NCI-H1105 (cell line): ENCODE results near the gene RAP1GAP.
"Not testable (repeated sequence)": the region's sequence is repeated elsewhere in the genome, so short reads cannot be mapped to it uniquely, and the experiment has no call there.

Experiments
- DNase-seq: peaks from one replicate; lab custom pipeline; 2025; lab: John Stamatoyannopoulos, UW

RAP1GAP gene

DNA sequence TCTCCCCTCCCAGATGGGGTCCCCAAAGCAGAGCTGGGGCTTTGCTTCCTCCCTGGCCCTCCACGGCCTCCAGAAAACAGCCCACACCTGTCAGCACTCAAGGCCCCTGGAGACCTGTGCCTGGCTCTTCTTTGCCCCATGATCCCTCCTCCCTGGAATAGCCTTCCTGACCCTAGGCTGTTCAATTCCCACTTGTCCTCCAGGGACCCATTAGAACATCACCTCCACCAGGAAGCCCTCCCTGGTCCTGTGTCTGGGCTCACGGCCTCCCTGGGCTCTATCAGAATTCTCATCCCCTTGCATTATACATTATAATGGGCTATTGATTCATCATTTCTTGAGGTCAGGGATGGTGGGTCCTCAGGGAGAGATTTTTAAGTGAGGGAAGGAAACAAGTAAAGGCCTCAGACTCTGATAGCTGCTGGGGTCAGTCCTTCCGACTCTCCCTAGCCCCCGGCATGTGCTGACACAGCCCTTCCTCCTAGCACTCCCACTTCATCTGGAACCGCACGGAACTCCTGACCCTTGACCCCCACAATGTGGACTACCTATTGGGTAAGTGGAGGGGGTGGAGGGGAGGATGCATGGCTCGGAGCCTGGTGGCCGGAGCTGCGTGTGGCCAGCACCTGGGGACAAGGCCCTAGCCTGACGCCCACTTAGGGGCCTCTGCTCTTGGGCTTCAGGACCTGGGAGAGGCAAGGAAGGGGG, 99.2 kb downstream of the RAP1GAP start:
- DNase-seq: no peak

DNA sequence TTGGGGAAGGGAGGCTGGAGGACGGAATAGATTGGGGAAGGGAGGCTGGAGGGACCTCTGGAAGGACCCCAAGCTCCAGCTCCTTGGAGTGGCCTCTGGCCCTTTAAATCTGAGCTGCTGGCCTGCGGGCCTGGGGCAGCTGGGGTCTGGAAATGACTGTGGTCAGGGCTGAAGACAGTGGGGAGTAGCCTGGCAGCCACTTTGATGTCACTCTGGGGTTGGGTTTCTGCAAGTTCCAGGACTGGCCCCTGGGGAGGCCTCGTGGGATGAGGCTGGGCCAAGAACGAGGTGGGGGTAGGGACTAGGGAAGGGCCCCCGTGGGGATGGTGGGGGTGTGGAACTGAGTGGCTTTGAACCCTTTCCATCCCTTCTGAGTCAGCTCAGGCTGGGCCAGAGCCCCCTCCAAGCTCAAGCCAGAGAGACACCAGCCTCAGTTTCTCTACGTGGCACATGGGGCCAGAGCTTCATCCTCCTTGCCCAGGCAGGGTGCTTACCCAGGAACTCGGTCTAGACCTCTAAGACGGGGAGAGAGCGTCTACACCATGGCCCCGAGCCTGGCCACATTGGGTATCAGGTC, 100.3 kb downstream of the RAP1GAP start:
- DNase-seq: no peak

GRCh38 chr1:21568006-21568746, 101.0 kb downstream of the RAP1GAP start:
- no peak for DNase-seq

- DNase-seq: no peak
Observed at GRCh38 chr1:21567241-21568005, 101.7 kb downstream of the RAP1GAP start.

- not testable (repeated sequence) for DNase-seq
Observed at GRCh38 chr1:21566361-21566760, 102.8 kb downstream of the RAP1GAP start.

- DNase-seq: no peak
Observed at GRCh38 chr1:21565285-21565684, 103.9 kb downstream of the RAP1GAP start.

- no peak for DNase-seq
Observed at GRCh38 chr1:21564521-21565095, 104.5 kb downstream of the RAP1GAP start.

GRCh38 chr1:21563971-21564370, 105.2 kb downstream of the RAP1GAP start:
- DNase-seq: no peak

- no peak for DNase-seq
Observed at GRCh38 chr1:21562896-21563295, 106.3 kb downstream of the RAP1GAP start.

- no peak for DNase-seq
Observed at GRCh38 chr1:21560916-21561638, 108.1 kb downstream of the RAP1GAP start.

DNA sequence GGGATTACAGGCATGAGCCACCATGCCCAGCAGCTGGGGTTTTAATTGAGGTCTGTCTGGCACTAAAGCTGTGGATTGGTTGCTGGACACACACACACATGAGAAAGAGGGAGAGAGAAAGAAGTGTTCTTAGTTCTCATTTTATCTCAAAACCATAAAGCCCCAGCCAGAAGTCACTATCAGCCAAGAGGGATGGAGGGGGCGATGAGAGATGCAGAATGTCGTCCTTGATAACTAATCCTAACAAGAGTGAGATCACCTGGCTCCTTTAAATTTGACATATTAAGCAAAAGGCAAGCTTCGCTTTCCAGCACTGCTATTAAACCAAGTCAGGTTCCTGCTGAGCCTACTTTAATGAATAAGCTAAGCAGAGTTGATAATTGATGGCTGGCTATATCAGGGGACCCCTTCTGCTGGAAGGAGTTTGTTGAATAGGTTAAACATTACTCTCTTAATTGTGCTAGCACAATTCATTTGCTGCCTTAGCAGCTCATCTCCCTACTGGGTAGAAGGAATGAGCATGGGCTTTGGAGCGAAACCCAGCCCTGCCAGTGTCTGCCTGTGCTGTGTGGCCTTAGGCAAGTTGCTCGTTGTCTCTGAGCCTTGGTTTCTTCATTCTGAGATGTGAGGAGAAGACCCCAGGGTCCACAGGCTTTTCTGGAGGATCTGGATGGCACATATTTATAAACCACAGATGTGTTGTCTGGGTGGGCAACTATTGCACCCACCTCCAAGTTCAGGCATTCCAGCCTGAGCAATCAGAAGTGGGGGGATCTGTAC, 109.2 kb downstream of the RAP1GAP start:
- no peak for DNase-seq

DNA sequence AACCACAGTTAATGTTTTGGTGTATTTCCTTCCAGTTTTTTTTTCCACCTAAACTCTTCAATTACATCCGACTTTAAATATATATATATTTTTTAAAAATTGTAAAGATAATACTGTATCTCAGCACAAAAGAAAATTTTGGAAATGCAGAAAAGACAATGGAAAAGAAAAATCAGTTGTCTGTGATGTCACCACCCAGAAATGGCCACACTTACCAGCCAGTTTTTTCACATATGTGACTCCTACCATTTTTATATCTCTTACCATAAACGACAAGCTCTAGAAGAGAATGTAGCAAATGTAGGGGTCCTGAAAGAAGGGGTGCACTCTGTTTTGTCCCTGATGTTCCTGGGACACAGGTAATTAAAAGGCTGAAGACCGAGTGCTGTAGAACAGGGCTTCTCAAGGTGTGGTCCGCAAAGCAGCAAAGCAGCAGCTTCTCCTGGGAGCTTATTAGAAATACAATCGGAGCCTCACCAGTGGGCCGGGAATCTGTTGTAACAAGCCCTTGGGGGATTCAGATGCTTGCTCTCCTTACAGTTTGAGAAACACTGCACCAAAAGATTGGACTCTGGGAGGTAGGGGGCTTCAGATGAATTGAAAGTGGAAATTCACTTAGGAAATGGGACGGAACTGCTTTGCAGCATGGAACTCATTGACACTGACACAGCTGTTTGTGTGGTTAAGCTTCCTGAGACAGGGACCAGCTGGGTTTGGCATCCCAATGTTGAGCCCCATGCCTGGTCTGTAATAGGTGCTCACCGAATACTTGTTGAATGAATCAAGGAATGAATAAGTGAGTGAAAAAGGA, 115.8 kb downstream of the RAP1GAP start:
- no peak for DNase-seq

DNA sequence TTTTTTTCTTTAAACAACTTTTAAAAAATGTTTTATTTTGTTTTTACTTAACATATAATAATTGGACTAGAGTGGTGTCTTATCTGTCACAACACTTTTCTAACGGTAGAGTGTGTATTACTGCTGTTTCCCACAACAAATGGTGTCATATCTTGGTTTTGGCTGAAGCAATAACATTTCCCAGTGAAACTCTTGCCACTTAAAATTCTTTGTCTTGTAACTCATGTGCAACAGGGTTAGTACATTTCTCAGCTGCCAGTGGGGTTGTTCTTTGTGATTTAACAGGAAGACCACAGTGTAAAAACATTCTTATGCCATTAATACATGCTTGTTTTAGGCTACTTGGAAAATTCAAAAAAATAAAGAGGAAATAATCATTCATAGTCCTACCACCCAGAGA, 116.4 kb downstream of the RAP1GAP start:
- no peak for DNase-seq

DNA sequence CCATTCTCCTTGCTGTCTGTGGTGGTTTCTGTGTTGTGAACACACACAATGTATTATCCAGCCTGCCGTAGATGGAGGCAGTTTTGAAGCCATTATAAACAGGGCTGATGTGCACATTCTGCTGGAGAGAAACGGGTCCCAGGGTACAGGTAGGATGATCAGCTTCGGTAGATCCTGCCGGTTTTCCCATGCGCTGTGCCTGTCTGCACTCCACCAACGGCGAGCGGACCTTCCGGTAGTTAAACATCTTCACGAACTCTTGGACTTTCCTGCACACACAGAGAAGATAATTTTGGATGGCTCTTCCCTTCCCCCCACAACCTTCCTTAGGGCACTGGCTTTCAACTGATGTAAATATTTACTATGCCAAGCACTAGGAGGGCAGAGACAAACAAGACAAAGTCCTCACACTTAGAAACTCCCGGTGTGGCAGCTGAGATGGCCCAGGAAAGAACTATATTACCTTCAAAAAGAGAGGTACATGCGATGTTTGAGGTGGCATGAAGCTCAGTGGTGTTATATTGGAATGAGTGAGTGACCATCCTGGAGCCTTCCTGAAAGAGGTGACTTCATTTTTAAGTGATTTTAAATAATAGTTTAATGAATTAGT, 118.2 kb downstream of the RAP1GAP start:
- no peak for DNase-seq

DNA sequence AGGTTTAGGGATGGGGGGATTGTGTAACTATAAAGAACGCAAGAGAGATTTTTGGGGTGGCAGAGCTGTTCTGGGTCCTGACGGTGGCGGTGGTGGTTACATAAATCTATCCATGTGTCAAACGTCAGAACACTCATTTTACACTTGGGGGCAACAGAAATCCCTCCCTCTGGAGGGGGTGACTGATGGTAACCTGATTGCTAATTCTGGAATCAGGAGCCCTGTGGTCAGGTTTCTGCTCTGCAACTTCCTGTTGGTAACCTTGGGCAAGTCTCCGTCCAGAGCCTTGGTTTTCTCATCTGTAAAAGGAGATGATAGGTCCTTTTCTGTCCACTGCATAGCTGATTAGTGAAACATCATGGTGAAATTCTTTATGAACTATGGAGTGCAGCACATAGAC, 119.1 kb downstream of the RAP1GAP start:
- DNase-seq: no peak

DNA sequence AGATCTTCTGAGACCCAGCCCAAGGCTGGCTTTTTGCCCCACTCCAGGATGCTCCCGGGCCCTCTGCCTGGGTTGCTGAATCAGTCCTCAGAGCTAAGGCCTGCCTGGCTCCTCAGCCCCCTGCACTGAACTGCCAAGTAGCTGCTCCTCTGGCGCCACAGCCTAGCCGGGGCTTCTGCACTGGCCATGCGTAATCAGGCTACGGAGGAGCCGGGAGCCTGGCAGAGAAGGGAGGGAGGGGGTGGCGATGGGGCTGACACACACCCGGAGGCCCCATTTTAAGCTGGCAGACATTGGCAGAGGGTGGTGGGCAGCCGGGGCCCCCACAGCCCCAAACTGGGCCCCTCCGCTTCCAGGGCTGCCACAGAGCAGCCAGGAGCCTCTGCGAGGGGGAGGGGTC, 121.3 kb downstream of the RAP1GAP start:
- no peak for DNase-seq
